GM19043 (cell line): ENCODE data around the gene CASKIN2.

Source experiments
- ATAC-seq: cut with Tn5 transposase; IDR thresholded peaks from one replicate; pipeline ENCODE4 v1.9.1; 2021; ENCODE audit warnings: low read depth; ENCODE audit not compliant: unreplicated experiment

The CASKIN2 gene

DNA sequence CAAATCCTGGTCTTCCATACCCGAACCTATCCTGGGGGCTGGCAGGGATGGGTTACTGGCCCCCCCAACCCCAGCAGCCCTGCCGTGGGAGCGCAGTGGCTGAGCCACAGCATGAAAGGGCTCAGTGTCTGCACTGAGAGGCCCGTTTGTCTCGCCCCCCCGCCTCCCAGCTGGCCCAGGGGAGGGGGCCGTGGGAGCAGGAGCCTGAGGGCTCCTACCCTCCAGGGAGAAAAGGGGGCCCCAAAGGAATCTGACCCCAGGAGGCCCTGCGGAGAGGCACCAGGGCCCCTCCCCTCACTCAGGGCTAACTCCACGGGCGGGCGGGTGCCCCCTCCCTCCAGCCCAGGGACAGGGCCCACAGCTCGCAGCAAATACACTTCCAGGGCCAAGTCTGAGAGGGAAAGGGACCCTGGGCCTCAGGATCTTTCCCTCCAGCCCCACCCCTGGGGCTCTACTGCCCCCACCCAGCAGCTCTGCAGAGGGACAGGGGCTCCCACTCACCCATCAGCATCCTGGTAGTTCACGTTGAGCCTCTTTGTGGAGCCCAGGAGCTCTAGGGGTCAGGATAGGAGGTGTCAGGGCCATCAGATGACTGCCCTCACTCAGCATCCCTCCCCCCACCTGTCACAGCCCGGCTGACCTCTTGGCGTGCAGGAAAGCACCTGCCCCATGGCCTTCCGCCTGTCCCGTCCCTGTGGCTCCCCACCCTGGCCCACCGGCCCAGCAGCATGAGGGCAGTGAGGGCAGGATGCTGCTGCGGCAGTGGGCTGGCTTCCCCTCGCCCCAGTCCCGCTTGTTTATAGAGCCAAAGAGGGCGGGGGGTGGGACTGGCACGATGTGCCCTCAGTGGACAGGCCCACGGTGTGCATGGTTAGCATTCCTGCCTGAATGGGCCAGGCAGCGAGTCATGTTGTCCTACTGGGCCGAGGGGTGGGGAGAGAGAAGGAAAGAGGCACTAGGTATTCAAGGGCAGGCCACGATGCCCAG lies 7.3 kb downstream of the CASKIN2 start:
- ATAC-seq: no peak

- no peak for ATAC-seq
These were observed 8.4 kb downstream of the CASKIN2 start for GRCh38 chr17:75506888-75507287.

GRCh38 chr17:75506134-75506533 lies 9.2 kb downstream of the CASKIN2 start:
- no peak for ATAC-seq

DNA sequence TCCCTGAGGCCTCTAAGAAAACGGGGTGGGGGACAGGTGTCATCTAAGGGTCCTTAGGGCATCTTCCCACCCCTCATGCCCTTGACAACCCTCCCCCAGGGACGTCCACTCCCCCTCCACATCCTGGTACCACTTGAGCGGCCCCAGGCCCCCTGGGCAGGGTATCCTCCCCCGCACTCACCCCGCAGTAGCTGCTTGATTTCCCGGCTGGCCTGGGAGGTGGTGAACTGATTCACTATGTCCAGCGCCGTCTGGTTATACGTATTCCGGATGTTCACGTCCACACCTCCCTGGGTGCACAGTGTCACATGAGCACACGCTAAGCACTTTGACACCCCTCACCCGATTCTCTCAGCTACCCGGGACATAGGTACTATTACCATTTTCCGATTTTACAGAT lies 9.7 kb downstream of the CASKIN2 start:
- ATAC-seq: no peak

DNA sequence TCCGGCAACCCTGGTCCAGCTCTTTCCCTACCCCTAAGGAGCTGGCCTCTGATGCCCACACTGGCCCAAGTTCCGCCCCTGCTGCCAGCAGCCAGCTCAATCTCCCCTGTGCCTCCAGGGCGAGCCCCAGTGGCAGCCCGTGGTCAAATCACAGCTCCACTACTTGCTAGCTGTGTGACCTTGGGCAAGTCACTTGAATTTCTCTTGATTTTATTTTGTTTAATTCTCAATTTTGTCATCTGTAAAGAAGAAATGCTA lies 10.3 kb downstream of the CASKIN2 start:
- ATAC-seq: no peak

DNA sequence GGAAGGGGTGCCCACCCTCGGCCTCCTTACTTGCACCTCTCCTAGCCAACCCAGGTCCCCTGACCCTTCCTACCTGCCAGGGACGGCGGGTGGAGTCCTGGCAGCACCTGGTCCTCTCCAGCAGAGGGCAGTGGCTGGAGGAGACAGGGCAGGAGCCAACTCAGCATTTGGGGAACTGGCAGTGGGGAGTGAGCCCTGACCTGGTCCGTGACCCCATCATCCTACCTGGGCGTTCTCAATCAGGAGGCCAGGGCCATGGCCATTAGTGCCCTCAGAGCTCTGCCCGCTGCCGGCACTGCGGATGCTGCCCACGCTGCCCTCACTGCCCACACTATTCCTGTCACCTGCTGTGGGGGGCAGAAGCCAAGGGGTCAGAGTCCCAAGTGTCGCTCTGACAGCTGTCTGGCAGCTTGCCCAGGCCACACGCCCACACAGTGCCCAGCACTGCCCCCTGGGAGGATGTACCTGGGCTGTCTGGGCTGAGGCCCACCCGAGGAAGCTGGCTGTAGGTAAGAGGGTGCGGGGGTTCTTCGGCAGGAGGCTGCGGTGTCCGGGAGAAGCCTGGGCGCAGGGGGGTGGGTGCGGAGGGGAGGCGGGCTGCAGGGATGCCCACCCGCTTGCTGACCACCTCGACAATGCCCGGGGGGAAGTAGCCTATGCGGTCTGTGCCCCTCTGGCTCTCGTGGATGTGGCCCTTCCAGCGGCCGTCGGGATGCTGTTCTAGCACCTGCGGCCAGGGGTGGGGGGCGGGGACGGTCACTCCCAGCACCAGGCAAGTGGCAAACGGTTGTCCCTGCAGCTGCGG lies 10.8 kb downstream of the CASKIN2 start:
- no peak for ATAC-seq

GRCh38 chr17:75503976-75504346 lies 11.4 kb downstream of the CASKIN2 start:
- no peak for ATAC-seq

DNA sequence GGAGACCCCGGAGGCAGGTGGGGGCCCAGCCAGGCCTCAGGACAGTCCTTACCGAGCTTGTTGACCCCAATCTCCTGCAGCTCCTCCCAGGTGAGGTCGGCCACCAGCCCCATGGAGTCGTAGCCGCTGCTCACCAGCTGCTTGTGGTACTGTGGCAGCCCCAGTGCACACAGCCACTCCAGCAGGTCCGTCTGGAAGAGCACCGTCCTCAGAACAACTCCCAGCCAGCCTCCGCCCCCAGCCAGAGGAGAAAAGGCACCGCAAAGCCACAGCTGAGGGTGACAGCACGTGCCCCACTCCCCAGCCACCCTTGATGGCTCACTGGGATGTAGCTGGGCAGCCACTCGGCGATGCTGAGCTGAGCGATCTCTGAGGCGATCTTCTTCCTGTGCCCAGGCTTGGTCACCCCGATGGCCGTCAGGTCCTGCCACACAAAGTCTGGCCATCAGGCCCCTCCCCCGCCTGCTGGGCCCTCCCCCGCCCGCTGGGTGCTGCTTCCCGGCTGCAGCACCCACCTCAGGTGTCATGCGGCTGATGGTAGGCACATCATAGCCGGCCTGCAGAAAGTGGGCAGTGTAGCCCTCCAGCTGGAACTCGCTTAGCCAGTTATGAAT lies 11.9 kb downstream of the CASKIN2 start:
- no peak for ATAC-seq

GRCh38 chr17:75502721-75503329 lies 12.5 kb downstream of the CASKIN2 start:
- ATAC-seq: no peak

GRCh38 chr17:75502072-75502720 lies 13.1 kb downstream of the CASKIN2 start:
- ATAC-seq: no peak

- ATAC-seq: no peak
These were observed 13.8 kb downstream of the CASKIN2 start for GRCh38 chr17:75501378-75502071.

GRCh38 chr17:75500419-75501216 lies 14.7 kb downstream of the CASKIN2 start:
- ATAC-seq: no peak

GRCh38 chr17:75499313-75500022 lies 15.9 kb downstream of the CASKIN2 start:
- no peak for ATAC-seq

DNA sequence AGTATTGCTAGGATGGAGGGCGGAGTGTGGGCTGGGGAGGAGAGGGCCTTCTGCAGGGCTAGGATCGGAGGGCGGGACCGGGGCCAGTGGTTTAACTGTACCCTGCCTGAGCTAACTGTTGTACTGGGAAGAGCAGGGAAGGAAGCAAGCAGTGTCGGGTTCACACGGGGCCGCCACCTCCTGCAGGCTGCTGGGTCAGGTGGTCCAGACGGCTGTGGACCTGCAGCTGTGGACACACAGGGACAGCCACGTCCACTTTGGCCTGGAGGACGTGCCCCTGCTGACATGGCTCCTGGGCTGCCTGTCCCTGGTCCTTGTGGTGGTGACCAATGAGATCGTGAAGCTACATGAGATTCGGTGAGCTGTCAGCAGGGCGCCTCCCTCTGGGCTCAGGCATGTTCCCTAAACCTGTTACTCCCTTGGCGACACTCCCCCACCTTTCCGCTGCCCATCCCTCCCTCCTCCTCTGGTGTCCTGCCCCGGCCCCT lies 16.6 kb downstream of the CASKIN2 start:
- ATAC-seq: no peak

DNA sequence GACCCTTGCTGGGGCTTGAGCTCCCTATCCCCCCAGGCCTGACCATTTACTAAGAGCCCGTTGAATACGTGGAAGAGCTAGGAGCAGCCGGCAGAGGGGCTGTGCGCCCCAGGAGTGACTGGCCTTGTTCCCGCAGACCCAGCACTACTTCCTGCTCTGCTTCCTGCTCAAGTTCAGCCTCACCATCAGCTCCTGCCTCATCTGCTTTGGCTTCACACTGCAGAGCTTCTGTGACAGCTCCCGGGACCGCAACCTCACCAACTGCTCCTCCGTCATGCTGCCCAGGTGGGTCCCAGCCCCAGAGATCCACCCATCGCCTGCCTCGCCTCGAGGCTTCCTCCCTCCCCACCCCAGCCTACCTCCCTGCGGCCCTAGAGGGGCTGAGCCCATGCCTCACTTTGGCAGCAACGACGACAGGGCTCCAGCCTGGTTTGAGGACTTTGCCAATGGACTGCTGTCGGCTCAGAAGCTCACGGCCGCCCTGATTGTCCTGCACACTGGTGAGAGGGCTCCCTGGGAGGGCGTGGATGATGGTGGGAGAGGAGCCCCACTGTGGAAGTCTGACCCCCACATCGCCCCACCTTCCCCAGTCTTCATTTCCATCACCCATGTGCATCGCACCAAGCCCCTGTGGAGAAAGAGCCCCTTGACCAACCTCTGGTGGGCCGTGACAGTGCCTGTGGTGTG lies 17.2 kb downstream of the CASKIN2 start:
- no peak for ATAC-seq

DNA sequence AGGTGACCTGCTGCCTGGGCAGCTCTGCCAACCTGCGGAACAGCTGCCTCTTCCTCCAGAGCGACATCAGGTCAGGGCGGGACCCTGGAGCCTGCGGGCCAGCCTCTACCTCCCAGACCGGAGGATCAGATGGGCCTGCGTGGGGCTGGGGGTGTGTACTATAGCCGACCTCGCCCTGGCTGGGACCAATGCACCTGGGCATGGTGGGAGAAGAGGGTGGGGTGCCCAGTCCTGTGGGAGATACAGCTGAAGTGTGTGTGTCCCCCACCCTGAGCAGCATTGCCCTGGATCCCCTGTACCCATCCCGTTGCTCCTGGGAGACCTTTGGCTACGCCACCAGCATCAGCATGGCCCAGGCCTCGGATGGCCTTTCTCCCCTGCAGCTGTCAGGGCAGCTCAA lies 19.3 kb downstream of the CASKIN2 start:
- no peak for ATAC-seq

- no peak for ATAC-seq
These were observed 20.9 kb downstream of the CASKIN2 start for GRCh38 chr17:75494326-75494877.
